ENCODE results near the gene TEAD2. TPM values are rescaled to one million over a fixed set of nuclear protein-coding genes. Genes with fewer than 3 reads are reported as not detected.

Gene TEAD2
- total and polyA plus RNA-seq, 2 of the 13 experiments (the other 11 are each of a cell fraction or from before 2014, with no cell fraction given) = 10.8 to 12.5 TPM

DNA sequence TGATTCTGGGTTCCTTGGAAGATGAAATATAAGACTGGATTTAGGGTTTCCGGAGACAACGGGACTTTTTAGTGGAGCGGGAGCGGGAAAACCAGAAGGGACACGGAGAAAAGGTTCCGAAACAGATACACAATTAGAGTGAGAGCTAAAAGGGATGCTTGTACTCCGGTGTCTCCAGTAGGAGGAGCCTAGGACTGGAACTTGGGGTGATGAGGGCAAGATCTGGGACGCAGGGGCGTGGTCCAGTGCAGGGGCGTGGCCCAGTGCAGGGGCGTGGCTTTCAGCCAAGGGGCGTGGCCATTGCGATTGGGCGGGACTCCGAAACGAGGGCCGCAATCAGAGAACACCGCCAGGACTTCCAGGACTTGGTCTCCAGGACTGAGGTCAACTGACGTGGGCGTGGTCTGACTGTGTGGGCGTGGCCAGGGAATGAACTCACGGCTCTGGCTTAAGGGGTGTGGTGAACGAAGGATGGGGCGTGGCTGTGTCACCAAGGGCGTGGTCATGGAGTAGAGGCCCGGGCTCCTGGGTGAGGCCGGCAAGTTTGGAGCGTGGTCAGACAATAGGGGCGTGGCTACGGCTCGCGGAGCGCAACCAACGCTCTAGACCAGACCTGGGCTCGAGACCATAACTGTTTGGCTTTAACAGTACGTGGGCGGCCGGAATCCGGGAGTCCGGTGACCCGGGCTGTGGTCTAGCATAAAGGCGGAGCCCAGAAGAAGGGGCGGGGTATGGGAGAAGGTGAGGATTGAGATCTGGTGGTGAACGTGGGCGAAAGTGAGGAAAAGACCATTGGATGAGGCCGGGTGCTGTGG lies 1.3 kb upstream of the TEAD2 start, which contains the start of gene DKKL1 (continued):
- TF ChIP-seq, protein P1, sequence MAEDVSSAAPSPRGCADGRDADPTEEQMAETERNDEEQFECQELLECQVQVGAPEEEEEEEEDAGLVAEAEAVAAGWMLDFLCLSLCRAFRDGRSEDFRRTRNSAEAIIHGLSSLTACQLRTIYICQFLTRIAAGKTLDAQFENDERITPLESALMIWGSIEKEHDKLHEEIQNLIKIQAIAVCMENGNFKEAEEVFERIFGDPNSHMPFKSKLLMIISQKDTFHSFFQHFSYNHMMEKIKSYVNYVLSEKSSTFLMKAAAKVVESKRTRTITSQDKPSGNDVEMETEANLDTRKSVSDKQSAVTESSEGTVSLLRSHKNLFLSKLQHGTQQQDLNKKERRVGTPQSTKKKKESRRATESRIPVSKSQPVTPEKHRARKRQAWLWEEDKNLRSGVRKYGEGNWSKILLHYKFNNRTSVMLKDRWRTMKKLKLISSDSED (CRISPR knock-in tag; IDR thresholded peaks at IDR 0.05) = no peak
- TF ChIP-seq ZBTB1 (CRISPR knock-in tag; IDR thresholded peaks at IDR 0.05; ENCODE audit: borderline replicate concordance) (no peak), ARID3A (IDR thresholded peaks at IDR 0.05; ENCODE audit: low read depth, low read length) (no peak), FOXC1 (CRISPR knock-in tag; IDR thresholded peaks at IDR 0.05; ENCODE audit: borderline replicate concordance) (peak; percentile 51; the same call in 1 of the 2 replicates), TFAP4 (IDR thresholded peaks at IDR 0.05; ENCODE audit: borderline replicate concordance, low read depth) (no peak; the same call in 1 of the 2 replicates), NFRKB (IDR thresholded peaks at IDR 0.05) (no peak), SATB2 (CRISPR knock-in tag; IDR thresholded peaks at IDR 0.05) (no peak), HIC2 (CRISPR knock-in tag; IDR thresholded peaks at IDR 0.05; ENCODE audit: low read depth) (no peak), POGZ (CRISPR knock-in tag; IDR thresholded peaks at IDR 0.05) (peak; percentile 68; the same call in 1 of the 2 replicates), ONECUT2 (CRISPR knock-in tag; IDR thresholded peaks at IDR 0.05) (no peak), TAF1 (CRISPR knock-in tag; IDR thresholded peaks at IDR 0.05) (no peak), ZKSCAN8 (CRISPR knock-in tag; IDR thresholded peaks at IDR 0.05; ENCODE audit: borderline replicate concordance) (no peak), SP140L (CRISPR knock-in tag; IDR thresholded peaks at IDR 0.05; ENCODE audit: borderline replicate concordance) (no peak)
- TF ChIP-seq, protein P2, sequence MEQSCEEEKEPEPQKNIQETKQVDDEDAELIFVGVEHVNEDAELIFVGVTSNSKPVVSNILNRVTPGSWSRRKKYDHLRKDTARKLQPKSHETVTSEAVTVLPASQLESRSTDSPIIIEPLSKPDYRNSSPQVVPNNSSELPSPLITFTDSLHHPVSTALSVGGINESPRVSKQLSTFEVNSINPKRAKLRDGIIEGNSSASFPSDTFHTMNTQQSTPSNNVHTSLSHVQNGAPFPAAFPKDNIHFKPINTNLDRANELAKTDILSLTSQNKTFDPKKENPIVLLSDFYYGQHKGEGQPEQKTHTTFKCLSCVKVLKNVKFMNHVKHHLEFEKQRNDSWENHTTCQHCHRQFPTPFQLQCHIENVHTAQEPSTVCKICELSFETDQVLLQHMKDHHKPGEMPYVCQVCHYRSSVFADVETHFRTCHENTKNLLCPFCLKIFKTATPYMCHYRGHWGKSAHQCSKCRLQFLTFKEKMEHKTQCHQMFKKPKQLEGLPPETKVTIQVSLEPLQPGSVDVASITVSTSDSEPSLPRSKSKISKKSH (CRISPR knock-in tag; IDR thresholded peaks at IDR 0.05; ENCODE audit: borderline replicate concordance) = 0 out of 2 replicates have a peak, but pooled peaks have one; percentile 69
- TF ChIP-seq, protein P3, sequence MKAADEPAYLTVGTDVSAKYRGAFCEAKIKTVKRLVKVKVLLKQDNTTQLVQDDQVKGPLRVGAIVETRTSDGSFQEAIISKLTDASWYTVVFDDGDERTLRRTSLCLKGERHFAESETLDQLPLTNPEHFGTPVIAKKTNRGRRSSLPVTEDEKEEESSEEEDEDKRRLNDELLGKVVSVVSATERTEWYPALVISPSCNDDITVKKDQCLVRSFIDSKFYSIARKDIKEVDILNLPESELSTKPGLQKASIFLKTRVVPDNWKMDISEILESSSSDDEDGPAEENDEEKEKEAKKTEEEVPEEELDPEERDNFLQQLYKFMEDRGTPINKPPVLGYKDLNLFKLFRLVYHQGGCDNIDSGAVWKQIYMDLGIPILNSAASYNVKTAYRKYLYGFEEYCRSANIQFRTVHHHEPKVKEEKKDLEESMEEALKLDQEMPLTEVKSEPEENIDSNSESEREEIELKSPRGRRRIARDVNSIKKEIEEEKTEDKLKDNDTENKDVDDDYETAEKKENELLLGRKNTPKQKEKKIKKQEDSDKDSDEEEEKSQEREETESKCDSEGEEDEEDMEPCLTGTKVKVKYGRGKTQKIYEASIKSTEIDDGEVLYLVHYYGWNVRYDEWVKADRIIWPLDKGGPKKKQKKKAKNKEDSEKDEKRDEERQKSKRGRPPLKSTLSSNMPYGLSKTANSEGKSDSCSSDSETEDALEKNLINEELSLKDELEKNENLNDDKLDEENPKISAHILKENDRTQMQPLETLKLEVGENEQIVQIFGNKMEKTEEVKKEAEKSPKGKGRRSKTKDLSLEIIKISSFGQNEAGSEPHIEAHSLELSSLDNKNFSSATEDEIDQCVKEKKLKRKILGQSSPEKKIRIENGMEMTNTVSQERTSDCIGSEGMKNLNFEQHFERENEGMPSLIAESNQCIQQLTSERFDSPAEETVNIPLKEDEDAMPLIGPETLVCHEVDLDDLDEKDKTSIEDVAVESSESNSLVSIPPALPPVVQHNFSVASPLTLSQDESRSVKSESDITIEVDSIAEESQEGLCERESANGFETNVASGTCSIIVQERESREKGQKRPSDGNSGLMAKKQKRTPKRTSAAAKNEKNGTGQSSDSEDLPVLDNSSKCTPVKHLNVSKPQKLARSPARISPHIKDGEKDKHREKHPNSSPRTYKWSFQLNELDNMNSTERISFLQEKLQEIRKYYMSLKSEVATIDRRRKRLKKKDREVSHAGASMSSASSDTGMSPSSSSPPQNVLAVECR (CRISPR knock-in tag; IDR thresholded peaks at IDR 0.05; ENCODE audit: borderline replicate concordance) = peak; percentile 57; the same call in 1 of the 2 replicates

Measured in HepG2 (cell line).